Subcutaneous abdominal adipose tissue (tissue), 5 donors: ENCODE data around the gene NCAPH2.
"Not testable (repeated sequence)": the region's sequence is repeated elsewhere in the genome, so short reads cannot be mapped to it uniquely, and the experiment has no call there.

Source experiments
- H3K27ac ChIP-seq: one replicate; pipeline ENCODE4 v1.7.0; 2013; ENCODE audit warnings: low read depth, mild to moderate bottlenecking, inconsistent platforms, low read length, moderate library complexity
- H3K27me3 ChIP-seq, 5 donors: one replicate each; pipeline ENCODE4 v1.7.0; 2013; ENCODE audit warnings: low read length in 5 of 5, inconsistent platforms in 1 of 5; ENCODE audit not compliant: control insufficient read depth in 5 of 5, insufficient read depth in 4 of 5
- H3K36me3 ChIP-seq, 5 donors: one replicate each; pipeline ENCODE4 v1.7.0; 2013; ENCODE audit warnings: low read length in 5 of 5; ENCODE audit not compliant: control insufficient read depth in 5 of 5, insufficient read depth in 5 of 5
- H3K4me1 ChIP-seq, 5 donors: one replicate each; pipeline ENCODE4 v1.7.0; 2013; ENCODE audit warnings: low read length in 5 of 5, mild to moderate bottlenecking in 3 of 5, moderate library complexity in 1 of 5; ENCODE audit not compliant: control insufficient read depth in 5 of 5, insufficient read depth in 5 of 5
- H3K4me3 ChIP-seq, 5 donors: one replicate each; pipeline ENCODE4 v1.7.0; 2013; ENCODE audit warnings: low read length in 5 of 5, low read depth in 1 of 5
- H3K9ac ChIP-seq, 5 donors: one replicate each; pipeline ENCODE4 v1.7.0; 2013; ENCODE audit warnings: low read length in 5 of 5, mild to moderate bottlenecking in 4 of 5, moderate library complexity in 3 of 5
- H3K9me3 ChIP-seq, 5 donors: one replicate each; pipeline ENCODE4 v1.7.0; 2013; ENCODE audit warnings: low read length in 5 of 5; ENCODE audit not compliant: control insufficient read depth in 5 of 5
- donor health status: healthy.
- donor health status: healthy.
- donor health status: healthy.
- donor health status: healthy.
- donor health status: healthy.

NCAPH2 gene

GRCh38 chr22:50536226-50536625 lies 28.2 kb downstream of the NCAPH2 start:
- Histone ChIP-seq H3K4me3 (no peak overlapping the region), H3K9ac (no peak overlapping the region), H3K36me3 (no peaks in the 10 kb centered on the region), H3K27ac (no peak overlapping the region), H3K9me3 (no peaks in the 10 kb centered on the region), H3K4me1 (peaks cover 12 to 49% (median 19%) of the 10 kb centered on the region in 5 donors), H3K27me3 (peaks cover 0 to 2% (median 0%) of the 10 kb centered on the region in 5 donors)

DNA sequence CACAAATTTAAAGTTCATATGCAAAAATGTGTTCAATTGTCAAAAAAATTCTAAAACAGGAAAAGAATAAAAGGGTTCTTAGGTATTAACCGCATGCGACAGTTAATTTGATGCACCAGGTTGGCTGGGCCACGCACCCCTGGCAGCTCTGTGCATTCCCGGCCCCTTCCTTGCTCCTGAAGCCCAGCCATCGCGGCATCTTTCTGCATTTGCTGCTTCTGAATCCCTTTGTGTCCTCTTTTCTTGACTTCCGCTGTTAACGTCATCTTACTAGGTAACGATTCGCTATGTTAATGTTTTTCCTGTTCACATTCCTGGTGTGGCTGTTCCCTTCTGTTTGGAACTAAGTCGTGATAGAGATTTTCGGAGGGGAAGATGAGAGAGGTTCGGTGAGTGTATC lies 29.7 kb downstream of the NCAPH2 start:
- peak overlapping the region; percentile 99 for H3K27ac ChIP-seq
- peaks cover 0 to 2% (median 0%) of the 10 kb centered on the region in 5 donors for H3K27me3 ChIP-seq
- peak overlapping the region in 3 of 5 donors; percentile 16 to 89 (median 63) for H3K9ac ChIP-seq
- no peaks in the 10 kb centered on the region for H3K36me3 ChIP-seq
- peaks cover 13 to 35% (median 15%) of the 10 kb centered on the region in 5 donors for H3K4me1 ChIP-seq
- no peaks in the 10 kb centered on the region for H3K9me3 ChIP-seq
- H3K4me3 ChIP-seq, result no peak overlapping the region

DNA sequence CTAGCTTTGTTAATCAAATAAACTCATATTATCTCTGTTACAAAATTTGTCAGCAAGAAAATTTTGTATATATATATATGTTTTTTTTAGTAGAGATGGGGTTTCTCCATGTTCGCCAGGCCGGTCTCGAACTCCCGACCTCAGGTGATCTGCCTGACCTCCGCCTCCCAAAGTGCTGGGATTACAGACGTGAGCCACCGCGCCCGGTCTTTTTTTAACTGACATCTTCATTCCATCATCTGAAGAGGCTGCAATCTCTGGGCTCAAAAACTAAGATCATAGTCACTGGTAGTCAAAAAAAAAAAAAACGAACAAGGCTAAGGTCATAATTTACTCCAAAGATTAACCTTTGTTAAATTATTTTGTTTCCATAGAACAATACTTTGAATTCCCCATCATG lies 32.4 kb downstream of the NCAPH2 start:
- Histone ChIP-seq H3K4me1 (peaks cover 13 to 36% (median 24%) of the 10 kb centered on the region in 5 donors), H3K9ac (peak overlapping the region in 2 of 5 donors; percentile 68 to 69), H3K27me3 (peaks cover 0 to 5% (median 0%) of the 10 kb centered on the region in 5 donors), H3K9me3 (no peaks in the 10 kb centered on the region), H3K36me3 (no peaks in the 10 kb centered on the region), H3K4me3 (no peak overlapping the region), H3K27ac (peak overlapping the region; percentile 99)

- H3K27me3 ChIP-seq, result peaks cover 7 to 12% (median 8%) of the 10 kb centered on the region in 5 donors
- not testable (repeated sequence) for H3K4me3 ChIP-seq, H3K36me3 ChIP-seq, H3K9me3 ChIP-seq
- H3K4me1 ChIP-seq, result peaks cover 13 to 39% (median 24%) of the 10 kb centered on the region in 5 donors
- peak overlapping the region in 1 of 5 donors; percentile 56 for H3K9ac ChIP-seq
- peak overlapping the region; percentile 39 for H3K27ac ChIP-seq
Measured at GRCh38 chr22:50541667-50542026, 33.6 kb downstream of the NCAPH2 start.

DNA sequence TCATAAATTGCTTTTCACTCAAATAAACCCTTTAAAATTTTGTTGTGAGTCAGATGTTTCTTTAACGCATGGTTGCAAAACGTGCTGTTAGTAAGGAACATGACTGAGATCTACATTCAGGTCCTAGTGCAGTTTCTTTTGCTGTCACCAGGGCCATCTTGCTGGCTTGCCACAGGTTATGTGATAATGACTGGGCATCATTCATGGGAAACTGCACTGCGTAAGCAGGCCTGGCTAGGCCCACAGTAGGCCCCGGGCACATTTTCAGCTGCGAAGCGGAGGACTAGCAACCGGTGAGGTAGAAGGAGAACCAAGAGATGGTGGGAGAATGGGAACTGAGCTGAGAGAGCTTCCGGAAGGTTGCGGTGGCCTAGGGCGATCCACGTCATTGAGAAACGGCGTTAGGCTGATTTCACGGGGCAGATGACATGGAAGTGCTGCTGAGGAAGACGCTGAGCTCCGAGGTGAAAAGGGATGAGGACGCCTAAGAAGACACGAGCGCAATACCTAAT lies 34.4 kb downstream of the NCAPH2 start:
- Histone ChIP-seq H3K27me3 (peaks cover 8 to 17% (median 13%) of the 10 kb centered on the region in 5 donors), H3K4me1 (peaks cover 13 to 42% (median 27%) of the 10 kb centered on the region in 5 donors), H3K27ac (no peak overlapping the region), H3K9me3 (no peaks in the 10 kb centered on the region), H3K36me3 (no peaks in the 10 kb centered on the region), H3K9ac (no peak overlapping the region), H3K4me3 (no peak overlapping the region)

DNA sequence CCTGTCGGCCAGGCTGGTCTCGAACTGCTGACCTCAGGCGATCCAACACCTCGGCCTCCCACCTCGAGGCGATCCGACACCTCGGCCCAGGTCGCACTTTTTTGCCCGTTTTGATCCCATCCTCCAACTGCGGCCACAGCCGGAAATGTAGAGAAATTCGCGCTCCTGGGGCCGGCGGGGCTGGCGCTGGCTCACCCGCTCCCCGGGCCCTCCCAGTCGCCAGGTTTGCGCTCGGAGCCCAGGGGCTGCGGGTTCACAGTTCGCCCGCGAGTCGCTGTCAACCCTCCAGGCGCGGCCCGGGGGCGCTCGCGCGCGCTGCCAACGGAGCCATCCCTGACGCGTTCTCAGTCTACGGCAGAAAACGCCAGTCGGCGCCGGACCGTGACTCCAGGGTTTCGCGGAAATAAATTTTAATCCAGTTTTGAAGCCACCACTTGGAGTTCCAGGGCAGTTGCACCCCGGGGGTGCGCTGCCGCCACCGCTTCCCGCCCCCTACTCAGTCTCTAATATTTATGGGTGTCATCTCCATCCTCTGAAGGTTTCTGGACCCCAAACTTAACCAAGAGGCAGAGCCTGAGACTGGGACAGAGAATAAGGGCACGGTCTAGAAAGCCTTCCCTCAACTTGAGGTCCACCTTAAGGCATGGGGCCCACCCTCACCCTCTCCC lies 36.2 kb downstream of the NCAPH2 start:
- Histone ChIP-seq H3K9me3 (no peaks in the 10 kb centered on the region), H3K4me3 (peak overlapping the region in 4 of 5 donors; percentile 25 to 50 (median 34)), H3K36me3 (no peaks in the 10 kb centered on the region), H3K4me1 (peaks cover 9 to 42% (median 31%) of the 10 kb centered on the region in 5 donors), H3K27me3 (peaks cover 13 to 29% (median 22%) of the 10 kb centered on the region in 5 donors), H3K9ac (peak overlapping the region in 3 of 5 donors; percentile 26 to 41 (median 28)), H3K27ac (no peak overlapping the region)

DNA sequence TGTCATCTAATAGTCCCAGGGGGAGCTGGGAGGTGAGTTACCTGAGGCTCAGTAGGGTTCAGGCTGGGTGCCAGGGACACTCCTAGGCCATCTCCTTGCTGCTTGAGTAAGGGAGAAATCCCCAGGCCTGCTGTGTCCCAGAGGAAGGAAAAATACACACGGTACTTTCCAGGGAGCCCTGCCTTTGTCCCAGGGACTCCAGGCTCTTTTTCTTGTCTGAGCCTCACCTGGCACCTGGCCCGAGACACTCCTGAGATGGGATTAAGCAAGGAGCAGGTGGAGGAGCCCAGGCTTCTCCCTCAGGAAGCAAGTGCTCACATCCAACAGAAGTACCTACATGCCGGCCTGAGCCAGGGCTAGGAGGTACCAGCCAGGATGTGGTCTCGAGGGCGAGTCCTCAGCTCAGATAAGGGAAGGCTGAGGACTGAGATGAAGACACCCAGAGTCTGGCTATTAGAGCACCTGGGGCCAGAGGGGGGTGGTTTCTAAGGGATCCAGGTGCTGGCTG lies 36.8 kb downstream of the NCAPH2 start:
- Histone ChIP-seq H3K9ac (peak overlapping the region in 2 of 5 donors; percentile 24 to 28), H3K4me3 (peak overlapping the region in 1 of 5 donors; percentile 50), H3K4me1 (peaks cover 4 to 40% (median 28%) of the 10 kb centered on the region in 5 donors), H3K27ac (no peak overlapping the region), H3K27me3 (peaks cover 14 to 27% (median 24%) of the 10 kb centered on the region in 5 donors), H3K36me3 (no peaks in the 10 kb centered on the region), H3K9me3 (no peaks in the 10 kb centered on the region)

DNA sequence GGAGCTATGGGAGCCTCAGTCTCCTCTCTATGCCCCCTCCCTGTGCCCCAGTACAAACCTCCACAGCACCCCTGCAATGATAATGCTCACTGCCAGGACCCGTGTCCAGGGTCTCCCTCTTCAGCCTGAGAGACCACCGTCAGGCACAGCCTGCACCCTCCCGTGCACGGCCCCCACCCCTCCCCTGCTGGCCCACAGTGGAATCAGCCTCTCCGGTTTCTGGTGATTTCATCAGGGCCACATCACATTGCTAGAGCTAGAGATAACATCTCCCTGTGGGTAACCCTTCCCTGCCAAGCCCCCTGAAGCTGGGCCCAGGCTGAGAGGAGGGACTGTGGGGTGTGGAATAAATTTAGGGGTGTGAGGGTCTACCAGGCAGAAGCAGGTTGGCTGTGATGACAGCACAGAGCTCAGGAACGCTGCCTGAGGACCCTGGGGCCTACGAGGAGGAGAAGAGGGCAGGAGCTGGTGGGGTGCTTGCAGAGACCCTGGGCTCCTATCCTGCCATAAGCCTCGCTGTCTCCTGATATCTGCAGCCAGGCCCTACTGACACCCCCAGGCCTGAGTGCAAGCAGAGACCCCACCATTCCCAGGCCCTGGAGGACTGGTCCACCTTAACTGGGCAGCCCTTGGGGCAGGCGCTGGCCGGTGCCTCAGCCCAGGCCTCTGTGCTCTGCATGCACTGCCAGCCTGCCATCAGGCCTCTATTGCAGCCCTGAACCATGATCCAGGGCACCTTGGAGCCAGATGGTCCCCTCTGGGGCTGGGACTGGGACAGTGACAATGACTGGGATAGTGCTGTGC lies 37.7 kb downstream of the NCAPH2 start, which contains the start of gene KLHDC7B:
Gene KLHDC7B (plus strand): TSS at position 378 of the 804 bp plus-strand sequence. CDS start 345 bp downstream, at position 723.
- Histone ChIP-seq H3K27ac (no peak within 1 kb of the TSS), H3K4me3 (no peak within 1 kb of the TSS), H3K4me1 (peaks cover 4 to 38% (median 24%) of the 10 kb centered on the region in 5 donors), H3K36me3 (no peaks in the 10 kb centered on the region), H3K27me3 (peaks cover 14 to 27% (median 24%) of the 10 kb centered on the region in 5 donors), H3K9ac (peak within 1 kb of the TSS in 2 of 5 donors; percentile 24 to 28), H3K9me3 (no peaks in the 10 kb centered on the region)

DNA sequence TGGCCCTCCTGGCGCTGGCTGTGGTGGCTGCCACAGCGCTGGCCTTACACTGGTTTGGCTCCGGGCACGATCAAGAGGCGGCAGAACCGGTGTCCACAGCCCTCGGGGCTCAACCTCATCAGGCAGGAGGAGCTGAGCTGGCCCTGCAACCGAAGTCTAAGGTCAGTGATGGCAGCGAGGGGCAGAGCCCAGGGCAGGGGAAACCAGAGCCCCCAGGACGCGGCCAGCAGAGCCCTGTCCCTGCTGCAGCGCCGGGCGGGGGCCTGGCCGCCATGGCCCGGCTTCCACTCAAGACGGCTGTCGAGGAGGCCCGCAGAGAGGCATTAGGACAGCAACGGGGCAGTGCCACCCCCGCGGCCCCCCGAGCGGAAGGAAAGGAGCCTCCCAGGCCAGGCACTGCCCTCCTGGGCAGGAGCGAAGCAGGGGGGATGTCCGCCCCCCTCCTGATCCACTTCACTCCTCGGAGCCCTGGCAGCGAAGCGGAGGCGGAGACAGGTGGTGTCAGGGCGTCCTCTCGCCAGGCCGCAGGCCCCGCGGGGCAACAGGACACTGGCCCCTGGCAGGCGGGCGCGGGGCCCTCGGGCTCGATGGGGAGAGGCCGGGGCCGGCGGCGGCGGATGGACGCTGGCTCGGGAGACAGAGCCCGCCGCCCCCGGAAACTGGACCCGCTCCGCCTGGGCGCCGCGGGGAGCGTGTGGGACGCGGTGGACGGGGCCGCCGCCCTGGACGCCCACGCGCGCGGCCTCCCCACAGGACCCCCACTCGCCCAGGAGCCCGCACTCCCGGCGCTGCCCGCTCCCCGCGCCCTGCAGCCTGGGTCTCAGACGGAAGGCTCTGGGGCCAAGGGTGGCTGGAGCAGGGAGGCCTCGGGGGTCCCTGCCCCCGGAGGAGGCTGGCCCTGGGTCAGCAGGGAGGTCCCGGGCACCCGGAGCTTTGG lies 38.6 kb downstream of the NCAPH2 start:
- Histone ChIP-seq H3K4me1 (peaks cover 4 to 34% (median 21%) of the 10 kb centered on the region in 5 donors), H3K27me3 (peaks cover 14 to 27% (median 24%) of the 10 kb centered on the region in 5 donors), H3K4me3 (no peak overlapping the region)

More for the DNA sequence above, 38.6 kb downstream of the NCAPH2 start:
- H3K9me3 ChIP-seq, result no peaks in the 10 kb centered on the region
- H3K9ac ChIP-seq, result no peak overlapping the region
- H3K27ac ChIP-seq, result no peak overlapping the region
- H3K36me3 ChIP-seq, result no peaks in the 10 kb centered on the region
